GM13977 (cell line): ENCODE results near the gene GPD2.

ENCODE experiments used
- DNase-seq: peaks from one replicate; pipeline ENCODE4 v3.0.0; 2012; ENCODE audit warnings: low spot score
- in situ Hi-C: fragments of 300-500 bp; cut with MboI; formaldehyde crosslinking; loops from one replicate; pipeline ENCODE4 v1.12.0; 2022; ENCODE audit warnings: low sequenced_read_pairs, low pct_unique_long_range_greater_than_20kb, mixed read lengths, inconsistent platforms; ENCODE audit not compliant: unreplicated experiment
- TF ChIP-seq, protein P1 (sequence below): IDR thresholded peaks from 2 replicates; pipeline ENCODE4 v1.5.1; 2012; ENCODE audit warnings: mild to moderate bottlenecking, control low read depth; ENCODE audit not compliant: insufficient read depth; ENCODE audit errors: extremely low read depth, missing control alignments

GPD2 gene

DNA sequence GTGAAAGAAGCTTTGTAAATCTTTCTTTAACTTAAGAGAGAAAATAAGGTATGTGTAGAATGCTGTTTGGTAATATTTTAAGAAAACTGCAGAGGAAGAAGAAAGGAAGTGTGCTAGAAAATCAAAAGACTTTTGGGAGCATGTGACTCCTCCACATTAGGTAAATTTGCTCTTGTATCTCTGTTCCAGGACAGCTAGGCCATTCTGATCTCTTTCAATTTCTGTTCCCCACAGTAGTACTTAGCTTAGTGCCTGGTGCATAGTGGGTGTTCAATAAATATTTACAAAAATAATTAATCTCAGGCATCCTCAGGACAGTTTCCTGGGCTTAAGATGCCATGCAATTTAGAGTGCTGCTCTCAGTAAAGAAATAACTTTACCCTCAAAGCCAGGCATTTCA lies 105.0 kb downstream of the GPD2 start:
- DNase-seq, result no peak
- in situ Hi-C loops, result no loop called here

DNA sequence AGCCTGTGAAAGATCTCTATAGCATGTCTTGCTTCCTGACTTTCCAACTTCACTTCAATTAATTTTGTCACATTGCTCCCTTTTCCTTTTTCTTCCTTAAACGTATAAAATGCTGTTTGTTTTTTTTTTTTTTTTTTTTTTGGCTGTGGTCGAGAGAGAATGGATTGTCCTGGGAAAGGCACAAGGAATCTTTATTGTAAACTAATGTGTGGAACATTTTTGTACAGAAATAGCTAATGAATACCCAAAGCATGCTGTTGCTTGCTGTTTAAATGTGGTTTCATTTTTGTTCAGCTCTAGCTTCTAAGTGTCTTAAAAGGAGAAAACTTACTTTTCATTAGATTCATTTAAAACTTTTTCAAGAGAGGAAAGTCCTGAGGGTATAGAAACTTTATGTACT lies 105.5 kb downstream of the GPD2 start:
- TF ChIP-seq, protein P1, sequence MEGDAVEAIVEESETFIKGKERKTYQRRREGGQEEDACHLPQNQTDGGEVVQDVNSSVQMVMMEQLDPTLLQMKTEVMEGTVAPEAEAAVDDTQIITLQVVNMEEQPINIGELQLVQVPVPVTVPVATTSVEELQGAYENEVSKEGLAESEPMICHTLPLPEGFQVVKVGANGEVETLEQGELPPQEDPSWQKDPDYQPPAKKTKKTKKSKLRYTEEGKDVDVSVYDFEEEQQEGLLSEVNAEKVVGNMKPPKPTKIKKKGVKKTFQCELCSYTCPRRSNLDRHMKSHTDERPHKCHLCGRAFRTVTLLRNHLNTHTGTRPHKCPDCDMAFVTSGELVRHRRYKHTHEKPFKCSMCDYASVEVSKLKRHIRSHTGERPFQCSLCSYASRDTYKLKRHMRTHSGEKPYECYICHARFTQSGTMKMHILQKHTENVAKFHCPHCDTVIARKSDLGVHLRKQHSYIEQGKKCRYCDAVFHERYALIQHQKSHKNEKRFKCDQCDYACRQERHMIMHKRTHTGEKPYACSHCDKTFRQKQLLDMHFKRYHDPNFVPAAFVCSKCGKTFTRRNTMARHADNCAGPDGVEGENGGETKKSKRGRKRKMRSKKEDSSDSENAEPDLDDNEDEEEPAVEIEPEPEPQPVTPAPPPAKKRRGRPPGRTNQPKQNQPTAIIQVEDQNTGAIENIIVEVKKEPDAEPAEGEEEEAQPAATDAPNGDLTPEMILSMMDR, result no peak
- no peak for DNase-seq
- in situ Hi-C loops, result no loop called here

More for the DNA sequence above, 105.0 kb downstream of the GPD2 start:
- TF ChIP-seq, protein P1, result no peak

DNA sequence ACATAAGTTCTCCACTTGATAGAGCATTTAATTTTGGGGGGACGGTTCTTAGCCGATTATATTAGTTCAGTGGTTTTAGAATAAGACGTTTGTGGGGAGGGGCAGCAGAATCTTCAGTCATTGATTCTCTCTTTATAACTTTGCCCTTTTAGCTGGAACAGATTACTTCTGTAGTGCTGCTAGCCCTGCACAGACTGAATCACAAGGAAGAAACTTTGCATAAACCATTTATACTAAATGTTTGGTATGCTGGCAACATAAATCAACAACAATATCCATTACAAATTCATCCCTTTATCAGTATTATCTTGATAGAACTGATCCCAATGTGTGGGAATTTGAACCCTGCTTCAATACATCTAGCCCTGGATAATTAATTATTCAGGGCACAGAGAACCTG lies 112.2 kb downstream of the GPD2 start:
- no peak for DNase-seq
- in situ Hi-C loops, result no loop called here
- TF ChIP-seq, protein P1, result no peak

DNA sequence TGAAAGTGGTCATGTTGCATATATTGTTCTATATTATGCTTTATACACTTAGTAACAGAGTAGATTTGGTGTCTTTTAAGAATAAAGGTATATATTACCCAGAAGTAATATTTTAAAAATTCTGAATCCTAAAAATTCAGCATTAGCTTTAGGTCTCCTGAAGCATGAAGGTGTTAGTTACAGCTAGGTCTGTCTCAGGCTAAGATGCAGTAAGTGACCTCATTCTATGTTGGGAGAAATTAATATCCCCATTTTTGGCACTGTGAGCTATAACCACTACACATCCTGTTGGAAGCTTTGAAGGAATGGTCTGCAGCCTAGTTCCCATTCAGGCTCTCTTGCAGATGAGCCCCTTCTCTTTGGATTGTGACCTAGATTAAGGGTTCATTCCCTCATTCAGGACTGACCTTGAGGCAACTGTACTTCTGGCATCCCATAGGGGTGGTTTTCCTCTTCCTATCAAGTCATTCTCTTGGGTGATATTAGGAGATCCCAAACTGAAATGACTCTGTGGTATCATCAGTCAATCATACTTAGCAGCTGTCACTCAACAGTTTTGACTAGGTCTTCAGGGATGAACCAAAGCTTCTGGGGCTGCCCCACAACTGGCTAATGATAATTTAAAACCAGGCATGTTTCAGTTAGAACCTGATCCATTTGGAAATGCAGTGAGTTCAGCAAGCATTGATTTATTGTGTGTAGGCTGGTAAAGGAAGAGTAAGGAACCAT lies 117.7 kb downstream of the GPD2 start:
- DNase-seq, result no peak
- TF ChIP-seq, protein P1, result no peak
- in situ Hi-C loops, result no loop called here

DNA sequence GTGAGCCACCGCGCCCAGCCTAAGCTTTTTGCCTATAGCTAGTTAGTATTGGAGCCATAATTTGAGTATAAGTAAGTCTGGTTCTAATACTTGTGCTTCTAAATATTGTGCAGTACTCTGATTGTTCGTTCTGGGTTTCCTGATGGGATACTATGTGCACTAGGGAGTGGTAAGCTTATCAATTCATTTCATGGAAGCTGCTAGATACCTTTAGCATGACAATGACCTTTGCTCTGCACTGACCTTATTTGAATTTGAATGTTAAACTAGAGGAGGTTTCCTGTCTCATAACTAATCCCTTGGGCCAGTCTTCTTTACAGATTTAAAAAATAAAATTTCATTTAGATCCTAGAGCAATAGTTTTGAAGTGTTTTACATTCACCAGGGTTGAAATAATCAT lies 125.1 kb downstream of the GPD2 start:
- no peak for DNase-seq
- TF ChIP-seq, protein P1, result no peak
- in situ Hi-C loops, result no loop called here

DNA sequence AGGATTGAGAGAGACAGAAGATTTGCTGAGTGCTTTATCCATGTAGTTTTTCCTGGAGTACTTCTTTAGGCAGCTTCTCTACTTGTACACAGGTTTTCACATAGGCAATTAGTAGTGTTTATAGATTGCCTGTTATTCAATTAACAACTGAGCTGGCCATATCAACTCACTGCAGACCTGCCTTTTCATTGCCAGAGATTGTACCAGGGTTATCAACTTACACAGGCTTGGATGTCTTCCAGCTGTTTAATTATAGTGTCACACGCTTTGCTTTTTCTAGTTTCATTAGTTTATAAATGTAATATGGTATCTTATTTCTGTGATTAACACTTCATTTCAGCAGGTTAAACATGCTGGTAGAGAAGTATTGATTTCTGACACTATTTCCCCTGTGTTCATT lies 125.9 kb downstream of the GPD2 start:
- in situ Hi-C loops, result no loop called here
- DNase-seq, result no peak
- TF ChIP-seq, protein P1, result no peak
